Measurements from ENCODE around the gene PTPRK.

Gene PTPRK

GRCh38 chr6:128515550-128516513 is 4.6 kb downstream of the PTPRK start:
- DNase-seq = no peak

- DNase-seq = no peak
Observed at GRCh38 chr6:128513878-128514277, 6.5 kb downstream of the PTPRK start.

GRCh38 chr6:128512296-128512695 is 8.1 kb downstream of the PTPRK start:
- no peak for DNase-seq

- DNase-seq = no peak
Observed at GRCh38 chr6:128511506-128511905, 8.9 kb downstream of the PTPRK start.

GRCh38 chr6:128509709-128510108 is 10.7 kb downstream of the PTPRK start:
- no peak for DNase-seq

- DNase-seq = no peak
Observed at GRCh38 chr6:128508588-128509296, 11.7 kb downstream of the PTPRK start.

GRCh38 chr6:128507337-128508310 is 12.8 kb downstream of the PTPRK start:
- DNase-seq = no peak

GRCh38 chr6:128505603-128506002 is 14.8 kb downstream of the PTPRK start:
- DNase-seq = no peak

GRCh38 chr6:128504003-128504654 is 16.3 kb downstream of the PTPRK start:
- DNase-seq = no peak

- no peak for DNase-seq
Observed at GRCh38 chr6:128500749-128501600, 19.4 kb downstream of the PTPRK start.

- no peak for DNase-seq
Observed at GRCh38 chr6:128500014-128500413, 20.4 kb downstream of the PTPRK start.

- no peak for DNase-seq
Observed at GRCh38 chr6:128499079-128499731, 21.2 kb downstream of the PTPRK start.

GRCh38 chr6:128498234-128498633 is 22.2 kb downstream of the PTPRK start:
- DNase-seq = no peak

- no peak for DNase-seq
Observed at GRCh38 chr6:128495536-128496333, 24.7 kb downstream of the PTPRK start.

- no peak for DNase-seq
Observed at GRCh38 chr6:128494440-128494839, 26.0 kb downstream of the PTPRK start.

- DNase-seq = no peak
Observed at GRCh38 chr6:128493877-128494276, 26.5 kb downstream of the PTPRK start.

GRCh38 chr6:128492386-128492785 is 28.0 kb downstream of the PTPRK start:
- DNase-seq = no peak

GRCh38 chr6:128491610-128492206 is 28.7 kb downstream of the PTPRK start:
- no peak for DNase-seq

- DNase-seq = no peak
Observed at GRCh38 chr6:128491100-128491581, 29.3 kb downstream of the PTPRK start.
